22Rv1 (cell line): Measurements from ENCODE around the gene SLC16A5.
"Not testable (repeated sequence)": the region's sequence is repeated elsewhere in the genome, so short reads cannot be mapped to it uniquely, and the experiment has no call there.

Source experiments
- CTCF ChIP-seq: fragments of 450-650 bp; IDR thresholded peaks from 2 replicates; pipeline ENCODE4 v1.5.1; 2017; ENCODE audit warnings: mild to moderate bottlenecking
- ZFX ChIP-seq: fragments of 450-650 bp; IDR thresholded peaks from 2 replicates; pipeline ENCODE4 v1.6.1; 2017; ENCODE audit warnings: antibody characterized with exemption, borderline replicate concordance

GRCh38 chr17:75071478-75072271 lies 16.1 kb upstream of the SLC16A5 start:
- not testable (repeated sequence) for TF ChIP-seq CTCF, ZFX
